Measurements from ENCODE around the gene BRD1.

BRD1 gene

GRCh38 chr22:49726022-49726681 is 101.5 kb downstream of the BRD1 start:
- no peak for DNase-seq

- DNase-seq, result no peak
Measured at GRCh38 chr22:49725516-49725915, 102.2 kb downstream of the BRD1 start.

GRCh38 chr22:49724893-49725489 is 102.7 kb downstream of the BRD1 start:
- peak; percentile 44 to 68 for DNase-seq

- DNase-seq, result peak in 1 of 2 donors; percentile 35
Measured at GRCh38 chr22:49724030-49724892, 103.4 kb downstream of the BRD1 start.

- no peak for DNase-seq
Measured at GRCh38 chr22:49723478-49724029, 104.1 kb downstream of the BRD1 start.
